ENCODE results near the gene EVL.

The EVL gene

GRCh38 chr14:100123618-100124017 lies 58.4 kb downstream of the EVL start:
- H3K4me3 ChIP-seq (ENCODE audit: low read depth, low read length) = no peak overlapping the region
- no peak for DNase-seq (ENCODE audit: low read depth)
- no peak for TF ChIP-seq CTCF (IDR thresholded peaks at IDR 0.05; ENCODE audit: control insufficient read depth, extremely low read depth, insufficient read depth)

- no peak for DNase-seq (ENCODE audit: low read depth)
- H3K4me3 ChIP-seq (ENCODE audit: low read depth, low read length) = no peak overlapping the region
- no peak for TF ChIP-seq CTCF (IDR thresholded peaks at IDR 0.05; ENCODE audit: control insufficient read depth, extremely low read depth, insufficient read depth)
Observed at GRCh38 chr14:100124551-100125088, 59.4 kb downstream of the EVL start.

- TF ChIP-seq CTCF (IDR thresholded peaks at IDR 0.05; ENCODE audit: control insufficient read depth, extremely low read depth, insufficient read depth) = no peak
- H3K4me3 ChIP-seq (ENCODE audit: low read depth, low read length) = no peak overlapping the region
- DNase-seq (ENCODE audit: low read depth) = no peak
Observed at GRCh38 chr14:100126401-100126800, 61.2 kb downstream of the EVL start.

- DNase-seq (ENCODE audit: low read depth) = no peak
- TF ChIP-seq CTCF (IDR thresholded peaks at IDR 0.05; ENCODE audit: control insufficient read depth, extremely low read depth, insufficient read depth) = no peak
- H3K4me3 ChIP-seq (ENCODE audit: low read depth, low read length) = no peak overlapping the region
Observed at GRCh38 chr14:100127853-100128455, 62.7 kb downstream of the EVL start.

GRCh38 chr14:100128688-100129087 lies 63.5 kb downstream of the EVL start:
- no peak for TF ChIP-seq CTCF (IDR thresholded peaks at IDR 0.05; ENCODE audit: control insufficient read depth, extremely low read depth, insufficient read depth)
- DNase-seq (ENCODE audit: low read depth) = no peak
- H3K4me3 ChIP-seq (ENCODE audit: low read depth, low read length) = no peak overlapping the region

- DNase-seq (ENCODE audit: low read depth) = no peak
- TF ChIP-seq CTCF (IDR thresholded peaks at IDR 0.05; ENCODE audit: control insufficient read depth, extremely low read depth, insufficient read depth) = no peak
- H3K4me3 ChIP-seq (ENCODE audit: low read depth, low read length) = no peak overlapping the region
Observed at GRCh38 chr14:100129161-100129589, 64.0 kb downstream of the EVL start.

GRCh38 chr14:100130521-100130920 lies 65.3 kb downstream of the EVL start:
- no peak overlapping the region for H3K4me3 ChIP-seq (ENCODE audit: low read depth, low read length)
- TF ChIP-seq CTCF (IDR thresholded peaks at IDR 0.05; ENCODE audit: control insufficient read depth, extremely low read depth, insufficient read depth) = no peak
- no peak for DNase-seq (ENCODE audit: low read depth)

Measured in LNCaP clone FGC (cell line).